ENCODE data around the gene KCNK3.
"Not testable (repeated sequence)": the region's sequence is repeated elsewhere in the genome, so short reads cannot be mapped to it uniquely, and the experiment has no call there.

Gene KCNK3

DNA sequence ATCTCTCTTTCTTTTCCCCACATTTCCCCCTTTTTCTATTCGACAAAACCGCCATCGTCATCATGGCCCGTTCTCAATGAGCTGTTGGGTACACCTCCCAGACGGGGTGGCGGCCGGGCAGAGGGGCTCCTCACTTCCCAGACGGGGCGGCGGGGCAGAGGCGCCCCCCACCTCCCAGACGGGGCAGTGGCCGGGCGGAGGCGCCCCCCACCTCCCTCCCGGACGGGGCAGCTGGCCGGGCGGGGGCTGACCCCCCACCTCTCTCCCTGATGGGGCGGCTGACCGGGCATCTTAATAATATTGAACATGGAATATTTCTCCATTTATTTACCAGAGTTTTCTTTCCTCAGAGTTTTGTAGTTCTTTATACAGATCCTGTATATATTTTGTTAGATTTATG, 27.2 kb upstream of the KCNK3 start:
- not testable (repeated sequence) for DNase-seq (ENCODE audit: low read depth in 2 of 3, low spot score in 1 of 3)

DNA sequence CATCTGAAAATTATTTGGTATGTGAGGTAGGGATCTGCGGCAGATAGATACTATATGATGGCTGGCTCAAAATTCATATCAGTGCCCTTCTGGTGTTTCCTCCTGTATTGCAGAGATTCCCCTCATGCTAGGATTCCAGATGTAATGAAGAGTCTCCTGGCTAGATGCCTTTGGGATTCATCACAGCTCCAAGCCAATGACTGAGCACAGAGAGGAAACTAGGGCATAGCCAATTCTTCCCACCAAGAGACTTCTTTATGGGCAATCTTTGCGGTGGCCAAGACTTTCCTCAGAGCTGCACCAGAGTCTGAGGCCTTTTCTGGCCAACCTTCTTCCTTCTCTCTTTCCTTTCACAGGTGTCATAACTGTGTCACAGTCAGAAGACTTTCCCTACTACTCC, 25.9 kb upstream of the KCNK3 start:
- no peak for DNase-seq (ENCODE audit: low read depth in 2 of 3, low spot score in 1 of 3)

DNA sequence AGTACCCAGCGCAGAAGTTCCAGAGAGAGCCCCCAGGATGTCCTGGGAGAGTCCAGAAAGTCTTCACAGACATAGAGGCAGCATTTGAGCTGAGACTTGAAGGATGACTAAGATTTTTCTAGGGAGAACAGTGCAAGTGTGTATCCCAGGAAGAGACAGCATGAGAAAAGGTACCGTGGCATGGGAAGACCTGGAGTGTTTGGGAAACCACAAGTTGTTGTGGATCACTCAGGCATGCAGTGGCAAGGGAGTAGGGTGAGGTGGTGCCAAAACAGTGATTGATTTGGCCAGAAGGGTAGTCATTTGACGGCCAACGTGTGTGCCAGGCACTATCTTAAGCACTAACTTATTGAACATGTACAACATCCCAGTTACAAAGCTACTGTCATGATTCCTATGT, 24.5 kb upstream of the KCNK3 start:
- DNase-seq (ENCODE audit: low read depth in 2 of 3, low spot score in 1 of 3), result no peak

- no peak for DNase-seq (ENCODE audit: low read depth in 2 of 3, low spot score in 1 of 3)
Measured at GRCh38 chr2:26668856-26669750, 23.4 kb upstream of the KCNK3 start.

DNA sequence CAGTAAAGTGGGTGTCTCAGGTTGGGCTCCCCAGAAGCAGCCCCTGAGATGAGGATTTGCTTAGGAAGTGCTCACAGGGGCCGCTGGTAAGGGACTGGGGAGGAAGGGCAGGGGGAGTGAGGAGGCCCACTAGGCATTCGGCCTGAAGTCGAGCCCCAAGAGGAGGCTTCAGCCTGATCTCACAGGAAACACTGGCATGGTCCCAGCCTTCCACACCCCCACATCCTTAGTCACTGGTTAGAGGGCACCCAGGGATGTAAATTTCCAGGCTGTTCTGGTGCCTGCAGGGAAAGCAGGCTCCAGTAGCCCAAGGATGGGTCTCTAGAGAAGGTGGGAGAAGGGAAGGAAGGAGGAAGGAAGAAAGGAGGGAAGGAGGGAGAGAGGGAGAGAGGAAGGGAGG, 22.4 kb upstream of the KCNK3 start:
- no peak for DNase-seq (ENCODE audit: low read depth in 2 of 3, low spot score in 1 of 3)

- DNase-seq (ENCODE audit: low read depth in 2 of 3, low spot score in 1 of 3), result no peak
Measured at GRCh38 chr2:26670931-26671460, 21.5 kb upstream of the KCNK3 start.

DNA sequence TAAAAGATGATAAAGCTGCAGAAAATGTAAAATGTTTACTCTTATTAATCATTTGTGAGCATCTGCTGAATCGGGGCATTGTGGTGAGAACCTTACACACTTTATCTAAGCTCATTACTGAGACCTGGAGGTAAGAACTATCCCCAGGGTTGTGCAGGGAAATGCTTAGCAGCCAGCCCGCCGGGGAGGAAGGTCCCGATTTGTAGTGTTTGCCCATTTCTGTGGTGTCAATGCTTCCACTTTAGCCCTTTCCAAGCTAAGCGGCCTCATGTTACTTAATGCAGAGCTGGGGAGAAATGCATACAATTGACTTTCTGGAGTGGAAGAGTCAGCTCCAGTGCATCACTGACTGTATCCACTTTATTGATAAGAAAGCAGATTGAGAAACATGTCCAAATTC, 20.8 kb upstream of the KCNK3 start:
- DNase-seq (ENCODE audit: low read depth in 2 of 3, low spot score in 1 of 3), result no peak

- DNase-seq (ENCODE audit: low read depth in 2 of 3, low spot score in 1 of 3), result no peak
Measured at GRCh38 chr2:26672112-26672817, 20.3 kb upstream of the KCNK3 start.

GRCh38 chr2:26672818-26673393, 19.6 kb upstream of the KCNK3 start:
- no peak for DNase-seq (ENCODE audit: low read depth in 2 of 3, low spot score in 1 of 3)

- DNase-seq (ENCODE audit: low read depth in 2 of 3, low spot score in 1 of 3), result no peak
Measured at GRCh38 chr2:26674002-26674751, 18.3 kb upstream of the KCNK3 start.

- no peak for DNase-seq (ENCODE audit: low read depth in 2 of 3, low spot score in 1 of 3)
Measured at GRCh38 chr2:26674771-26675170, 17.8 kb upstream of the KCNK3 start.

GRCh38 chr2:26675651-26676255, 16.8 kb upstream of the KCNK3 start:
- DNase-seq (ENCODE audit: low read depth in 2 of 3, low spot score in 1 of 3), result no peak

DNA sequence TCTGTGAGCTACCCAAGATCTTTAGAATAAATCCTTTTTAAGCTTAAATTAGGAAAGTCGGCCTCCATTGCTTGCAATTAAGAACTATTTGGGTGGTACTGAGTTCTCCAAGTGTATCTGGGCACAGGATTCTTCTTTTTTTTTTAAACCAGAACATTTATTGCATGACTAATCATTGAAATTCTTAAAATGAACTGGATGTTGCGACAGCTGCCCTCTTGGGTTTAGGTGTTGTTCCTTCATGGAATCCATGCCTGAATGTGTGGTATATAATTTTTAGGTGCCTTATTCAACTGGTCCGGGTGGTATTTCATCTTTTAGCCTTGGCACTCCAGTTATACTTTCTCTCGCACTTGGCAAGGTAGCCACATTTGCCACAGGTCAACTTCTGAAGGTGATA, 14.5 kb upstream of the KCNK3 start:
- no peak for DNase-seq (ENCODE audit: low read depth in 2 of 3, low spot score in 1 of 3)

GRCh38 chr2:26679867-26680266, 12.7 kb upstream of the KCNK3 start:
- no peak for DNase-seq (ENCODE audit: low read depth in 2 of 3, low spot score in 1 of 3)

DNA sequence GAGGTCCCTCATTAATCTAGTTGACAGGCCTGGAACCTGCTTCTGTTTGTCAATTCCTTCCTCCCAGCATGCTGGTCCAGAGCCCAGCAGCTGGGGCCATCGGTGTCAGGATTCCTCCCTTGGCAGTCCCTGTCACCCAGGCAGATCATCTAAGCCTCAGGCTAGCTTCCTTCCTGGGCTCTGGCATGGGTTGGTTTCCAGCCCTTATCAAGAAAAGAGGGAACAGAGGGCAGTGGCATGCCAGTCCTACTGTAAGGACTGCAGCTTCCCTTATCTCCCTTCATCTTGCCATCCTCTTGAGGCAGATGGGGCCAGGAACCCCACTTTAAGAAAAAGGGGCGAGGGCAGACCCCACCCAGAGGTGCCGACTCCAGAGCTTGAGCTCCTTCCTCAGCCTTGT, 10.9 kb upstream of the KCNK3 start:
- no peak for DNase-seq (ENCODE audit: low read depth in 2 of 3, low spot score in 1 of 3)

DNA sequence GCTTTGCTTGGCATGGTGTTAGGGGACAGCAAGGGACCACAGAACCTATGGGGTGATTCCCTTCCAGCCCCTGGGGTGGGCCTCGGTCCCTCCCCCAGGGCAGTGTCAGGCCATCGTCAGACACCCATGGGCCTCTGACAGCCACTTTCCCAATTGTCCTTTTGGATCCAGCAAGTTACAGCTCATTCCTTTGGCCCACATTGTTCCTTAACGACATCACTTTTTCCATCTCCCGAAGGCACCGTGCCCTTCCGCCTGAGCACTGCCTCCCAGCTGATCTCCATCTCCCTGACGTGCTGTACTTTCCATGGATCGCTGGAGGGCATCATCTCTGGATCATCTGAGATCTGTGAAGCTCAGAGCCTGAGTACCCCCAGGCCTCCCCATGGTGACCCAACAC, 10.4 kb upstream of the KCNK3 start:
- DNase-seq (ENCODE audit: low read depth in 2 of 3, low spot score in 1 of 3), result no peak

GRCh38 chr2:26683583-26683982, 8.9 kb upstream of the KCNK3 start:
- no peak for DNase-seq (ENCODE audit: low read depth in 2 of 3, low spot score in 1 of 3)

GRCh38 chr2:26685341-26685740, 7.2 kb upstream of the KCNK3 start:
- DNase-seq (ENCODE audit: low read depth in 2 of 3, low spot score in 1 of 3), result no peak

DNA sequence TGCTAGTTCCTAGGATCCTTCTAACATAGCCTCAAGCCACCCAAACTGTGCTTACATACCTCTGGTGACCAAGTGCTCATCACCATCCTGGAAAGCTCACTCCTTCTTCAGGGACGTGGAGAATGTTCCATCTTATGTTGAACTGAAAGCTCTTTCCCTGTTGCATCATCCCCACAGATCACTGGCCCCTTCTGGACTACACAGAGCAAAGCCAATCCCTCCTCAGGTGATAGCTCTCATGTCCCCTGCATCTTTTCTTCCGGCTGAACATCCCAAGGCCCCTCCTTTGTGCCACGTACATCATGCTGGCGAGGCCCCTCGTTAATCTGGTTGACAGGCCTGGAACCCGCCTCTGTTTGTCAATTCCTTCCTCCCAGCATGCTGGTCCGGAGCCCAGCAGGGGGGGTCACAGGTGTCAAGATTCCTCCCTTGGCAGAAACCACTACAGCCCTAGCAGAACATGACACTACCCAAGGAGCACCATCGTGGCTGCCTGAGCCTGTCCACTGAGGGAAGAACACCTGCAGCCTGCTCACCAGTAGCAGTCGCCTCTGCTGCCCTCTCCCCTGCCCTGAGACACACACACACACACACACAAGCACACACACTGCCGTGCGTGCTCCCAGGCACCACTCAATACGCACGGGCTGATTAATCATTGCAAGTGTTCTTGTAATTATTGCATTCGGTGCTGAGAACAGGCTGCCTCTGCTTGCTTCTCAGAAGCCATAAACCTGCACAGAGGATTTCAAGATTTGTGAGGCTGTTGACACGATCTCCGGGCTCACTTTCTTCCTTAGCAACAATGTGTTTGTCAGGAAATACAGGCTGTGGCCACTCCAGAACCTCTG, 6.3 kb upstream of the KCNK3 start:
- DNase-seq (ENCODE audit: low read depth in 2 of 3, low spot score in 1 of 3), result no peak

- no peak for DNase-seq (ENCODE audit: low read depth in 2 of 3, low spot score in 1 of 3)
Measured at GRCh38 chr2:26687328-26687727, 5.2 kb upstream of the KCNK3 start.
